ENCODE results near the gene RAB27B.

DNA sequence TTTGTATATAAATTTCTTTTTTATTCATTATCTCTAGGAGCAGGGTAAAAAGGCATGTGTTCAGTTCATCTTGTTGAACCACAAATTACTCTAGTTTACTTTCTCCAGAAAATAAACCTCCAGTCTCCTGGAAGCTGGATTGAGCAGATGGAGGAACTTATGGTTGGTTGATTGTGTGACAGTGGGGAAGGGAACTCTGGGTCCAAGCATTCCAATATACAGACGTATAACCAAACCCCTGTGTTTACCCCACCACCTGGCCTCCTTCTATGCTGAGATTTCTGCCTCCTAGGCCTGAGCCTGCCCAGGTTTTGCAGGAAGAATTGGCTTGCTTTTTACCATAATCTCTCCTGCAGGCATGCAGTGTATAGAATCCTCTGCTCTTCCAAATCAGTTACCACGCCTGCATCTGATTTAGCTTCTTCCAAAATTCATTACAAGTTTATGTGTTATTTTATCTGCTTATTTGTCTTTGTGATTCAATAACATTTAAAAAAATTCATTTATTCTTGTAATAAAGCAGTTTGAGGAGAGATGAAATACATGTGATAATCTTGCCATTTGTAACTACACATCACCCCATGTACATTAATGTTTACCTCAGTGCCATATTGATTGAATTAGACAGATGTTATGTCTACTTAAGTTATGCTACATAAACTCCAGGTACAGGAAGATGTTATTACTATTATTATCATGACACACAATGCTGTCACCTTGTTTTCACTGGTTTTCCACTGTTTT is 2.5 kb upstream of the RAB27B start:
- TF ChIP-seq, protein P1, sequence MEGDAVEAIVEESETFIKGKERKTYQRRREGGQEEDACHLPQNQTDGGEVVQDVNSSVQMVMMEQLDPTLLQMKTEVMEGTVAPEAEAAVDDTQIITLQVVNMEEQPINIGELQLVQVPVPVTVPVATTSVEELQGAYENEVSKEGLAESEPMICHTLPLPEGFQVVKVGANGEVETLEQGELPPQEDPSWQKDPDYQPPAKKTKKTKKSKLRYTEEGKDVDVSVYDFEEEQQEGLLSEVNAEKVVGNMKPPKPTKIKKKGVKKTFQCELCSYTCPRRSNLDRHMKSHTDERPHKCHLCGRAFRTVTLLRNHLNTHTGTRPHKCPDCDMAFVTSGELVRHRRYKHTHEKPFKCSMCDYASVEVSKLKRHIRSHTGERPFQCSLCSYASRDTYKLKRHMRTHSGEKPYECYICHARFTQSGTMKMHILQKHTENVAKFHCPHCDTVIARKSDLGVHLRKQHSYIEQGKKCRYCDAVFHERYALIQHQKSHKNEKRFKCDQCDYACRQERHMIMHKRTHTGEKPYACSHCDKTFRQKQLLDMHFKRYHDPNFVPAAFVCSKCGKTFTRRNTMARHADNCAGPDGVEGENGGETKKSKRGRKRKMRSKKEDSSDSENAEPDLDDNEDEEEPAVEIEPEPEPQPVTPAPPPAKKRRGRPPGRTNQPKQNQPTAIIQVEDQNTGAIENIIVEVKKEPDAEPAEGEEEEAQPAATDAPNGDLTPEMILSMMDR (conservative IDR thresholded peaks at IDR 0.05 in 1 of 2, IDR thresholded peaks at IDR 0.05 in 1 of 2; ENCODE audit: extremely low read depth in 1 of 2, insufficient read depth in 1 of 2, low read depth in 1 of 2, low read length in 2 of 2): no peak
- TF ChIP-seq EZH2 (IDR thresholded peaks at IDR 0.05; ENCODE audit: borderline replicate concordance, low read length): no peak

All from mammary epithelial cell (primary cell).